ENCODE data around the gene SPATA13.
A peak's percentile ranks its signal among the peaks of the same experiment; 100 is the strongest.

Gene SPATA13

GRCh38 chr13:24253520-24254145 is 93.1 kb downstream of the SPATA13 start:
- DNase-seq (ENCODE audit: low read depth), result no peak

- DNase-seq (ENCODE audit: low read depth), result peak; percentile 88
Observed at GRCh38 chr13:24254146-24254841, 93.8 kb downstream of the SPATA13 start.

GRCh38 chr13:24257497-24257896 is 97.0 kb downstream of the SPATA13 start:
- DNase-seq (ENCODE audit: low read depth), result no peak

- no peak for DNase-seq (ENCODE audit: low read depth)
Observed at GRCh38 chr13:24261566-24261965, 101.0 kb downstream of the SPATA13 start.

- DNase-seq (ENCODE audit: low read depth), result peak; percentile 93
Observed at GRCh38 chr13:24263632-24264031, 103.1 kb downstream of the SPATA13 start.

GRCh38 chr13:24264976-24265375 is 104.5 kb downstream of the SPATA13 start:
- DNase-seq (ENCODE audit: low read depth), result no peak

- DNase-seq (ENCODE audit: low read depth), result no peak
Observed at GRCh38 chr13:24265453-24265852, 104.9 kb downstream of the SPATA13 start.

- DNase-seq (ENCODE audit: low read depth), result peak; percentile 61
Observed at GRCh38 chr13:24267274-24267673, 106.8 kb downstream of the SPATA13 start.

GRCh38 chr13:24267801-24268200 is 107.3 kb downstream of the SPATA13 start:
- no peak for DNase-seq (ENCODE audit: low read depth)

- peak; percentile 71 for DNase-seq (ENCODE audit: low read depth)
Observed at GRCh38 chr13:24269821-24270220, 109.3 kb downstream of the SPATA13 start.

GRCh38 chr13:24270639-24271141 is 110.2 kb downstream of the SPATA13 start:
- peak; percentile 53 for DNase-seq (ENCODE audit: low read depth)

GRCh38 chr13:24271231-24271600 is 110.7 kb downstream of the SPATA13 start:
- DNase-seq (ENCODE audit: low read depth), result no peak

- peak; percentile 91 for DNase-seq (ENCODE audit: low read depth)
Observed at GRCh38 chr13:24271601-24272451, 111.3 kb downstream of the SPATA13 start.

GRCh38 chr13:24272452-24273161 is 112.1 kb downstream of the SPATA13 start:
- DNase-seq (ENCODE audit: low read depth), result peak; percentile 54

- no peak for DNase-seq (ENCODE audit: low read depth)
Observed at GRCh38 chr13:24273926-24274325, 113.4 kb downstream of the SPATA13 start.

GRCh38 chr13:24274452-24275021 is 114.0 kb downstream of the SPATA13 start:
- DNase-seq (ENCODE audit: low read depth), result no peak

- DNase-seq (ENCODE audit: low read depth), result no peak
Observed at GRCh38 chr13:24275041-24275440, 114.5 kb downstream of the SPATA13 start.

GRCh38 chr13:24276306-24276705 is 115.8 kb downstream of the SPATA13 start:
- no peak for DNase-seq (ENCODE audit: low read depth)

- DNase-seq (ENCODE audit: low read depth), result no peak
Observed at GRCh38 chr13:24276861-24277260, 116.3 kb downstream of the SPATA13 start.

GRCh38 chr13:24277761-24278160 is 117.2 kb downstream of the SPATA13 start:
- no peak for DNase-seq (ENCODE audit: low read depth)

GRCh38 chr13:24279327-24280110 is 119.0 kb downstream of the SPATA13 start:
- peak; percentile 77 for DNase-seq (ENCODE audit: low read depth)
